ENCODE results near the gene CLMP. TPM values are rescaled to one million over a fixed set of nuclear protein-coding genes. Genes with fewer than 3 reads are reported as not detected.

Gene CLMP
- total RNA-seq, 1 donor from 2014 or later: 3.4 TPM

- H3K9me3 ChIP-seq (replicated peaks): peaks cover 13% of the 10 kb centered on the region
- H3K4me3 ChIP-seq: no peak overlapping the region
- H3K27me3 ChIP-seq (ENCODE audit: low read depth): peaks cover 55% of the 10 kb centered on the region
- intact Hi-C loops (cut with micrococcal nuclease): no loop called here
- H3K36me3 ChIP-seq: no peaks in the 10 kb centered on the region
- H3K27ac ChIP-seq (replicated peaks): no peak overlapping the region
- TF ChIP-seq CTCF (IDR thresholded peaks at IDR 0.05; ENCODE audit: borderline replicate concordance): no peak
- no peak for DNase-seq
- H3K4me1 ChIP-seq: no peaks in the 10 kb centered on the region
These were observed 22.8 kb upstream of the CLMP start for GRCh38 chr11:123217897-123218296.

- intact Hi-C loops (cut with micrococcal nuclease): no loop called here
- TF ChIP-seq CTCF (IDR thresholded peaks at IDR 0.05; ENCODE audit: borderline replicate concordance): no peak
- H3K27ac ChIP-seq (replicated peaks): no peak overlapping the region
- no peak for DNase-seq
- peaks cover 68% of the 10 kb centered on the region for H3K27me3 ChIP-seq (ENCODE audit: low read depth)
- no peaks in the 10 kb centered on the region for H3K4me1 ChIP-seq
- H3K9me3 ChIP-seq (replicated peaks): no peaks in the 10 kb centered on the region
- no peaks in the 10 kb centered on the region for H3K36me3 ChIP-seq
- H3K4me3 ChIP-seq: no peak overlapping the region
These were observed 21.2 kb upstream of the CLMP start for GRCh38 chr11:123216249-123216648.

GRCh38 chr11:123214940-123215339, 19.9 kb upstream of the CLMP start:
- TF ChIP-seq CTCF (IDR thresholded peaks at IDR 0.05; ENCODE audit: borderline replicate concordance): no peak
- intact Hi-C loops (cut with micrococcal nuclease): no loop called here
- no peaks in the 10 kb centered on the region for H3K4me1 ChIP-seq
- no peaks in the 10 kb centered on the region for H3K9me3 ChIP-seq (replicated peaks)
- H3K4me3 ChIP-seq: no peak overlapping the region
- DNase-seq: no peak
- H3K27ac ChIP-seq (replicated peaks): no peak overlapping the region
- H3K36me3 ChIP-seq: no peaks in the 10 kb centered on the region
- H3K27me3 ChIP-seq (ENCODE audit: low read depth): peaks cover 72% of the 10 kb centered on the region

- no peak overlapping the region for H3K27ac ChIP-seq (replicated peaks)
- peaks cover 76% of the 10 kb centered on the region for H3K27me3 ChIP-seq (ENCODE audit: low read depth)
- no peak overlapping the region for H3K4me3 ChIP-seq
- no peak for DNase-seq
- no peak for TF ChIP-seq CTCF (IDR thresholded peaks at IDR 0.05; ENCODE audit: borderline replicate concordance)
- intact Hi-C loops (cut with micrococcal nuclease): no loop called here
- no peaks in the 10 kb centered on the region for H3K9me3 ChIP-seq (replicated peaks)
- no peaks in the 10 kb centered on the region for H3K36me3 ChIP-seq
- no peaks in the 10 kb centered on the region for H3K4me1 ChIP-seq
These were observed 19.3 kb upstream of the CLMP start for GRCh38 chr11:123214396-123214795.

GRCh38 chr11:123213307-123213771, 18.3 kb upstream of the CLMP start:
- Histone ChIP-seq H3K27me3 (ENCODE audit: low read depth) (peaks cover 78% of the 10 kb centered on the region), H3K9me3 (replicated peaks) (no peaks in the 10 kb centered on the region), H3K4me3 (no peak overlapping the region), H3K36me3 (no peaks in the 10 kb centered on the region), H3K27ac (replicated peaks) (no peak overlapping the region), H3K4me1 (no peaks in the 10 kb centered on the region)
- DNase-seq: no peak
- intact Hi-C loops (cut with micrococcal nuclease): no loop called here
- TF ChIP-seq CTCF (IDR thresholded peaks at IDR 0.05; ENCODE audit: borderline replicate concordance): no peak

GRCh38 chr11:123212406-123212805, 17.4 kb upstream of the CLMP start:
- DNase-seq: no peak
- no peaks in the 10 kb centered on the region for H3K36me3 ChIP-seq
- no peak overlapping the region for H3K27ac ChIP-seq (replicated peaks)
- no peaks in the 10 kb centered on the region for H3K4me1 ChIP-seq
- intact Hi-C loops (cut with micrococcal nuclease): no loop called here
- H3K4me3 ChIP-seq: no peak overlapping the region
- H3K9me3 ChIP-seq (replicated peaks): no peaks in the 10 kb centered on the region
- H3K27me3 ChIP-seq (ENCODE audit: low read depth): peaks cover 83% of the 10 kb centered on the region
- TF ChIP-seq CTCF (IDR thresholded peaks at IDR 0.05; ENCODE audit: borderline replicate concordance): no peak
